HG03175 (cell line): ENCODE results near the gene ATP2C2.

ENCODE experiments used
- ATAC-seq: cut with Tn5 transposase; IDR thresholded peaks from one replicate; pipeline ENCODE4 v1.9.1; 2021; ENCODE audit warnings: mild to moderate bottlenecking, moderate library complexity; ENCODE audit not compliant: unreplicated experiment

Gene ATP2C2

GRCh38 chr16:84485255-84486010 is 117.1 kb downstream of the ATP2C2 start:
- ATAC-seq = no peak

- no peak for ATAC-seq
These were observed 117.8 kb downstream of the ATP2C2 start for GRCh38 chr16:84486126-84486525.

GRCh38 chr16:84486551-84487235 is 118.4 kb downstream of the ATP2C2 start:
- no peak for ATAC-seq

- ATAC-seq = no peak
These were observed 119.0 kb downstream of the ATP2C2 start for GRCh38 chr16:84487358-84487757.

GRCh38 chr16:84489131-84489530 is 120.8 kb downstream of the ATP2C2 start:
- no peak for ATAC-seq

GRCh38 chr16:84495506-84495905 is 127.2 kb downstream of the ATP2C2 start:
- ATAC-seq = no peak

- ATAC-seq = no peak
These were observed 128.7 kb downstream of the ATP2C2 start for GRCh38 chr16:84496991-84497390.

GRCh38 chr16:84497418-84498222 is 129.3 kb downstream of the ATP2C2 start:
- no peak for ATAC-seq

- no peak for ATAC-seq
These were observed 129.9 kb downstream of the ATP2C2 start for GRCh38 chr16:84498223-84498610.

GRCh38 chr16:84498859-84499620 is 130.7 kb downstream of the ATP2C2 start:
- ATAC-seq = no peak

GRCh38 chr16:84499638-84500037 is 131.3 kb downstream of the ATP2C2 start:
- ATAC-seq = no peak

- ATAC-seq = no peak
These were observed 132.2 kb downstream of the ATP2C2 start for GRCh38 chr16:84500531-84500930.

- ATAC-seq = no peak
These were observed 132.9 kb downstream of the ATP2C2 start for GRCh38 chr16:84501077-84501735.

GRCh38 chr16:84502075-84502474 is 133.7 kb downstream of the ATP2C2 start:
- no peak for ATAC-seq

GRCh38 chr16:84502581-84502980 is 134.2 kb downstream of the ATP2C2 start:
- ATAC-seq = no peak

- no peak for ATAC-seq
These were observed 135.5 kb downstream of the ATP2C2 start for GRCh38 chr16:84503751-84504395.

- ATAC-seq = peak; percentile 96
These were observed 136.3 kb downstream of the ATP2C2 start, which contains the start of gene MEAK7 for GRCh38 chr16:84504420-84505248. TSS of gene MEAK7 (minus strand) at chr16:84504659. CDS start at chr16:84498086, 6,573 bp downstream.

- ATAC-seq = no peak
These were observed 137.2 kb downstream of the ATP2C2 start for GRCh38 chr16:84505249-84506187.
